ENCODE data around the gene TYROBP.
"Not testable (repeated sequence)": the region's sequence is repeated elsewhere in the genome, so short reads cannot be mapped to it uniquely, and the experiment has no call there.

The TYROBP gene

DNA sequence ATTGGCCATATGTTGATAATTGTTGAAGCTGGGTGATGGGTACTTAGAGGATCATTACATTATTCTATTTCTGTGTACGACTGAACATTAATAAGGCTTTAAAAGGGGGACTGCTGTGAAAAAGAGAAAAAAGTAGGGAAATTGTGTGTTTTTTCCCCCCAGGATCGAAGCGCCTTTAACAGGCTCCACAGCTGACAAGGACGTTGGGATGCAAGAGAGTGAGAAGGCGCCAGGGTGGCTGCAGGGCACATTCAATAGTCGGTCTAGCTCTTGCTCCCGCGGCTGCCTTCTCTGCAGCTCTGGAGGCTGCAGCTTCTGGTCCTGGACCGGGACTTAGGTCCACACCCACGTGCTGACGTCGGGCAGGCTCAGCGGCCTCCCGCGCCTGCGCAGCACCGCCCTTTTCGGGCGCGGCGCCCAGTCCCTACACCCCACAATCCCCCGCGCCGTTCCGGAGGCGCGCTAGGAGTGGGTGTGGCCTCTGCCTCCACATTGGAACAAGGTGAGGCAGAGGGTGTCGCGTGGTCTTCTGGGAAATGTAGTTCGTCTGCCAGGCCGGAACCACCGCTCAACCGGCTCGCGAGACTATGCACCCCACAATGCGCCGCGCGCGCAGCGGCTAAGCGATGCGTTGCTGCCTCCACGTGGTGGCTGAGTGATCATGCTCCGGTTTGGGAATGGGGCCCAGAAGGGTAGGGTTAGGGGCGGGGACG lies 23.2 kb upstream of the TYROBP start:
- DNase-seq, result peak; percentile 97 to 98

DNA sequence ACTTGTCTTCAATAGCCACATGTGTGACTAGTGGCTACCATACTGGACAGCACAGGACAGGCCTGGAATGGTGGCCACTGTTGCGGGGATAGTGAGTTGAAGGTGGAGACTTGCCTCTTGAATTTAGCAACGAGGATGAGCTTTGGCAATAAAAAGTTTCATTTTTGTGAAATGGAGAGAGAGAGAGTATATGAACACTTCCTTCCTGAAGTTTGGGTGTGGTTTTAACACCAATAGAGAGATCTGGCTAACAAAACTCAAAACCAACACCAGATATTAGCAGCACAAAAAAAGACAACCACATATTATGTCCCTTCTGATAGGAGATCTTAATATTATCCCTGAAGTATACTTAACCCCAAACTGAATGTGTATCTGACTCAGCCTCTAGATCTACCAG lies 21.8 kb upstream of the TYROBP start:
- no peak for DNase-seq

DNA sequence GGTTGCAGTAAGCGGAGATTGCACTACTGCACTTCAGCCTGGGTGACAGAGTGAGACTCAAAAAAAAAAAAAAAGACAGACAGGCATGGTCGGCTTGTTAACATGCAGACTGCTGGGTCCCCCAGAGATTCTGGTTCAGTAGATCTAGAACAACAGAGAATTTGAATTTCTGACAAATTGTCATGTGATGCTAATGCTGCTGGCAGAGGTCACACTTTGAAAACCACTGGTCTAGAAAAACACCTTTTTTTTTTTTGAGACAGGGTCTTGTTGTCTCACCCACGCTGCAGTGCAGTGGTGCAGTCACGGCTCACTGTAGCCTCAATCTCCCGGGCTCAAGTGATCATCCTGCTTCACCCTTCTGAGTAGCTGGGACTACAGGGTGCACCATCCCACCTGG lies 20.4 kb upstream of the TYROBP start:
- no peak for DNase-seq

DNA sequence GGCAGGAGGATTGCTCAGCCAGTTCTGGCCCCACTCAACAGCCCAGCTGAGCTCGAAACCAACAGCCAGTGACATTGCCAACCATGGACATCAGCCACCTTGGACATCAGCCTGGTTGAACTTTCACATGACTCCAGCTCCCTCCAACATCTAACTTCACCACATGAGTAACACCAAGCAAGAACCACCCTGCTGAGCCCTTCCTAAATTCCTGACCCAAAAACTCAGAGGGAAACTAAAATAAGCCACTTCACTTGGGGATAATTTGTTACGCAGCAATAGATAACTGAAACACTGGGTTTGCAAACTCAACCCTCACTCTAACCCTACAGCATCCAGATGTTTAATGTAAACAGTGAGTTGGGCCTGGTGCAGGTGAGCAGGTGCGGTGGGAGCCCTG lies 17.4 kb upstream of the TYROBP start:
- no peak for DNase-seq

DNA sequence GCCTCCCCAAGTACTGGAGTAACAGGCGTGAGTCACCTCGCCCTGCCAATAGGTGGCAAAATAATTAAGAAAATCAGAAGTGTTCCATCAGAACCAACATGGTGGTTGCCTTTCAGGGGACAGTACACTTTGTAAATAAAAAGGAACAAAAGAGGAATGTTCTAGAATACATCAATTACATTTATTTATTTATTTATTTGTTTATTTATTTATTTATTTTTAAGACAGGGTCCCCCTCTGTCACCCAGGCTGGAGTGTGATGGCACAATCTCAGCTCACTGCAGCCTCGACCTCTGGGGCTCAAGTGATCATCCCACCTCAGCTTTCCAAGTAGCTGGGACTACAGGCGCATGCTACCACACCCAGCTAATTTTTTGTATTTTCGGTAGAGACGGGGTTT lies 12.9 kb upstream of the TYROBP start:
- no peak for DNase-seq

DNA sequence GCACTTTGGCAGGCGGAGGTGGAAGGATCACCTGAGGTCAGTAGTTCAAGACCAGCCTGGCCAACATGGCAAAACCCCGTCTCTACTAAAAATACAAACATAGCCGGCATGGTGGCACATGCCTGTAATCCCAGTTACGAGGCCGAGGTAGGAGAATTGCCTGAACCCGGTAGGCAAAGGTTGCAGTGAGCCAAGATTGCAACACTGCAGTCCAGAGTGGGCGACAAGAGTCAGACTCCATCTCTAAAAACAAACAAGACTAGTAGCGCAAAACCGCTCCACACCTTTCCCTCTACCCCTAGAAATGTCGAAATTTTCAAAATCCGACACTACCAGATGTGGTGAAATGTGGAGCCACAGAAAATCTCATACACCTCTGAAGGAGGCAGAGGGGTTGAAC lies 11.2 kb upstream of the TYROBP start:
- DNase-seq, result no peak

DNA sequence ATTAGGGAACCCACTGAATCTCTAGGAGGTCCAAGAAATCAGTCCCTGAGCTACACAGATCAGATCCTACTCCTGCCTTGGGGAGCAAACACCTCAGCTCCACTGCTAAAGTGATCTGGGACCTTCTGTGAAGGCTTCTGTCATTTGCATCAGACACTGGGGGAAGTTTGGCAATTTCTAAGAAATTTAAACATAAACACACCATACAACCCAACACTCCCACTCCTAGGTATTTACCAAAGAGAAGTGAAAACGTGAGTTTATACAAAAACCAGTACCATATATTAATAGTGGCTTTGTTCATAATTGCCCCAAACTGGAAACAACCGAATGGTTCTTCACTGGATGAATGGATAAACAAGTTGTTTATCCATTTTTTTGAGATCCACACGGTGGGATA lies 7.3 kb upstream of the TYROBP start:
- no peak for DNase-seq

DNA sequence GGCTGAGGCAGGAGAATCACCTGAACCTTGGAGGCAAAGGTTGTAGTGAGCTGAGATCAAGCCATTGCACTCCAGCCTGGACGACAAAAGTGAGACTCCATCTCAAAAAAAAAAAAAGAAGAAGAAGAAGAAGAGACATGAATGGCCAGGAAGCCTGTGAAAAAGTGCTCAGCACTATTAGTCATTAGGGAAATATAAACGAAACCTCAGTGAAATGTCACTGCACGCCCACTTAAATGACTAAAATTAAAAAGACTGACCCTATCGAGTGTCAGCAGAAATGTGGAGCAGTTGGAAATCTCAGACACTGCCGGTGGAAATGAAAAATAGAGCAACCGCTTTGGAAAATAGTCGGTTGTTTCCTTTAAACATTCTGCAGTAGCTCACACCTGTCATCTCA lies 5.5 kb upstream of the TYROBP start:
- no peak for DNase-seq

DNA sequence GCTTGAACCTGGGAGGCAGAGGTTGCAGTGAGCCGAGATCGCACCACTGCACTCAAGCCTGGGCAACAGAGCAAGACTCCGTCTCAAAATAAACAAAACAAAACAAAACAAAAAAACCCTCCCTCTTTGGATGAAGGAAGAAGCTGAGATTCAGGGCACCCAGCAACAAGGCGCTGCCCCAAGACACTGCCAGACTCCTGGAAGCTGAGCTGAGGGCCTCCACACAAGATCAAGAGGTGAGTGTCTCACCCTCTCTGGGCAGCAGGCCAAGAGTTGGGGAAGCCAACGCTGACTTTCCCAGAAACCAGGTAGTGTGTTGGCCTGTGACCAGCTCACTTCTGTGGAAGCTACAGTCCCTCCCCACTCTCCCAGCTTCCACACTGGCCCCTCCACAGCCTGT lies 3.7 kb upstream of the TYROBP start:
- DNase-seq, result no peak

DNA sequence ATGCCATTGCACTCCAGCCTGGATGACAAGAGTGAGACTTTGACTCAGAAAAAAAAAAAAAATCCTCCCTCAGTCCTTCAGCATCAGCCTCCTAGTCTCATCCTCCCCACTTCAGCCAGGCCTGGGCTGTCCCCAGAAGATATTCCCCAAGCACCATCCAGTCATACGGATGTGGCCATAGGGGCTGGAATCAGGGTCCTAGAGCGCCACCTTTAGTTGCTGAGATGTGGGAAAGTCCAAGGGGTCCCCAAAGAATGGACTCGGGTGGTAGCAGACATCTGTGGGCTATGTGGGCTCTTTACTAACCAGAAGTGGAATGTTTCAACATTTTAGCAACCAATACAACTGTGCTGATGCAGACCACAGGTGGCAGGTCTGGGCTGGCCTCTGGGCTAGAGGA lies 3.1 kb upstream of the TYROBP start:
- no peak for DNase-seq

DNA sequence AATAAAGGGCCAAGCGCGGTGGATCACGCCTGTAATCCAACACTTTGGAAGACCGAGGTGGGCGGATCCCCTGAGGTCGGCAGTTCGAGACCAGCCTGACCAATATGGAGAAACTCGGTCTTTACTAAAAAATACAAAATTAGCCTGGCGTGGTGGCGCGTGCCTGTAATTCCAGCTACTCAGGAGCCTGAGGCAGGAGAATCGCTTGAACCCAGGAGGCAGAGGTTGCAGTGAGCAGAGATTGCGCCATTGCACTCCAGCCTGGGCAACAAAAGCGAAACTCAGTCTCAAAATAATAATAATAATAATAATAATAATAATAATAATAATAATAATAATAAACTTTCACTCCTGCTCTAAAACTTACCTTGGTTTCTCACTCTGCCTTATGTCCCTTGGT lies 2.3 kb upstream of the TYROBP start:
- not testable (repeated sequence) for DNase-seq

DNA sequence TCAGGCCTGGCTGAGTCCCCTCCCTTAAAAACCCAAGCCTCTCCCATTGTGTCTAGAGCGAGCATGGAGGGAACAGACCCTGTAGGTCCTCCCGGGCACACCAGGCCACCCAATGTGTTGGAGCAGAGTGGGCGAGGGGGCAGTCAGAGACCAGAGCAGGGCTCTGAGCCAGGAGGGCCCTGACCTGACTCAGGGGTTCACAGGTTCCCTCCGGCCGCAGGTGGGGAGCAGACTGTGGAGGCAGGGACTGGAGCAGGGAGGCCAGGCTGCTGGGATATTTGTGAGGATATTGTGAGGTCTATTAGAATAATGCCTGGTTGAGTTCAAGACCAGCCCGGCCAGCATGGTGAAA lies 1.6 kb upstream of the TYROBP start:
- DNase-seq, result no peak

DNA sequence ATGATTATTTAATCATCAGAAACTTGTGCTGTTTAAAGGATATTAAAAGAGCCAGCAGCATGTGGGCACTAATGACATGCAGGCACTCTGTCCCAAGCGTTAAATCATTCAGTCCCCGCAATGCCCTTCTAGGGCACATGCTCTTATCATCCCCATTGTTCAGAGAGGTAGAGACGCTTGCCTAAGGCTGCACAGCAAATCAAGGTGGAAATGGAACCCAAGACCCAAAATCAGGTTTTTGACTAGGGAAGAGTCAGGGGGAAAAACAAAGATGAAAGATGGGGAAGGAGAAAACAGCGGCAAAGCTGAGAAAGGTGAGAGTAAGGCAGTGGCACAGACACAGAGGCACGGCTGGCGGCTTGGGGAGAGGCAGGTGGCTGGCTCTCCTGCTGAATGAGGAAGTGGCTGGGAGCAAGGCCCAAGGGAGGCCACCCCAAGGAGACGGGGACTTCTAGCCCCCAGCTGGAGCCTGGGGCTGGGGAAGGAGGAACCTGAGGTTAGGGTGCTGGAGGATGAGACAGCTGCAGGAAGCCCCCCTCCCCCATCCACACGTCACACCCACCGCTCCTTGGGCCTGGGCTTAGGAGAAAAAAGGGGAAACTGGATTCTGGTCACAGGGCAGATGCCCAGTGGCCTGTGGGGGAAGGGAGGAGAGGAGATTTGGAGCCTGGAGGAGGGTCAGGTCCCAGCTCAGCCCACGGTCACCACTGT lies 1.0 kb upstream of the TYROBP start:
- DNase-seq, result no peak

DNA sequence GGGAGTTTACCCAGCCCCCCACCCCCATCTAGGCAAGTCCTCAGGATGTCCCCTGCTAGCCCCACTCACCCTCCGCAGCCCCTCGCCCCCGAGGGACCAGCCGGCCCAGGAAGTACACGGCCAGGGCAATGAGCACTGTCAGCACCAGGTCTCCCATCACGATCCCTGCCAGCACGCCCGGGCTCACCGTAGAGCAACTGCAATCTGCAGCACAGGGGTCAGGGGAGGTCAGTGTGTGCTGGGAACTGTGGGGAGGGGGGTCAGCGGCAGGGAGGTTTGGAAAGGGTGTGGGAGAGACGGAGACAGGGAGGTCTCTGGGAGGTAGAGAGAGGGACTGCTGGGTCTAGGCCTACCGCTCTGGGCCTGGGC lies 734 bp downstream of the TYROBP start:
- no peak for DNase-seq

DNA sequence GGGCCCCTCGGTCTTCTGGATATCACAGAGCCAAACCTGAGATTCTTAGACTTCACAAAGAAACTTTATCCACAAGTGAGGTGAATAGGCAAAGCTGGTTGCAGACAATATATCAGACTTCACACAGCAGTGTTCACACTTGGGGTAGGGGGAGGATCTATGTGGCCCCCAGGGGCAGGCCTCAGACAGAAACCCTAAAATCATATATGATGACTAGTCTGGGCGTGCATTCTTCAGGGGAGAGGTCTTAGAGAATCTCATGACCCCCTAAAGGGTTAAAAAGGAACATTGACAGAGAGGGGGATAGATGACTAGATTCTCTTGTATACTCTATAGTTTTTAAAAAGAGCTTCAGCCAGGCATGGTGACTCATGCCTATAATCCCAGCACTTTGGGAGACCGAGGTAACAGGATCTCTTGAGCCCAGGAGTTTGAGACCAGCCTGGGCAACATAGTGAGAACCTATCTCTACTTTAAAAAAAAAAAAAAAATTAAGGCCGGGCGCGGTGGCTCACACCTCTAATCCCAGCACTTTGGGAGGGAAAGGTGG lies 2.8 kb downstream of the TYROBP start:
- DNase-seq, result no peak

DNA sequence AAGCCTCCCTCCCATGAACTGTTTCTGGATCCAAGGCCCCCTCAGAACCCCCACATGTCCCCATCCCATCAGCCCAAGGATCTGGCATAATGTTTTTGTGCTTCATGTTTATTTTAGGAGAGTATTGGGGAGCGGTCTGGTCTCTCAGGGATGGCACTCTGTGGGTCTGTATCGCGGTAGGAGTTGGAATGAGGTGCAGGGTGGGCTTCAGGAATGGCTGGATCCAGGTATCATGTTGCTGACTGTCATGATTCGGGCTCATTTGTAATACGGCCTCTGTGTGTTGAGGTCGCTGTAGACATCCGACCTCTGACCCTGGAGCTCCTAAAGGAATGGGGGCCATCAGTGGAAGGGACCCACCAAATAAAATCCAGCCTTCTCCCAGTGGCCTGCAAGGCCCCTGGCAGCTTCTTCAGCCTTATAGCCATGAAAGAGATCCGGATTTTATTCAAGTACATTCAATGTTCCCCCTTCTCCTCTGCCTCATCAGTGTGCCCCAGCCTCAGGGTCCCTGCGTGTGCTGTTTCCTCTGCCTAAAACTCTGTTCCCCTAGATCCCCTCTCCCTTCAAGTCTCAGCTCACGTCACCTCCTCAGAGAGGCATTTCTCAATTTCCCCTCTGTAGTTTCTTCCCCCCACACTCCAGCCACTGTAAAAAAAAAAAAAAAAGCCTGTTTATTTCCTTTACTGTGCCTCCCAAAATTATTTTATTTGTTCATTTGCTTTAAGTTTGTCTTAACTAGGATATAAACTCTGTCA lies 3.6 kb downstream of the TYROBP start:
- no peak for DNase-seq

DNA sequence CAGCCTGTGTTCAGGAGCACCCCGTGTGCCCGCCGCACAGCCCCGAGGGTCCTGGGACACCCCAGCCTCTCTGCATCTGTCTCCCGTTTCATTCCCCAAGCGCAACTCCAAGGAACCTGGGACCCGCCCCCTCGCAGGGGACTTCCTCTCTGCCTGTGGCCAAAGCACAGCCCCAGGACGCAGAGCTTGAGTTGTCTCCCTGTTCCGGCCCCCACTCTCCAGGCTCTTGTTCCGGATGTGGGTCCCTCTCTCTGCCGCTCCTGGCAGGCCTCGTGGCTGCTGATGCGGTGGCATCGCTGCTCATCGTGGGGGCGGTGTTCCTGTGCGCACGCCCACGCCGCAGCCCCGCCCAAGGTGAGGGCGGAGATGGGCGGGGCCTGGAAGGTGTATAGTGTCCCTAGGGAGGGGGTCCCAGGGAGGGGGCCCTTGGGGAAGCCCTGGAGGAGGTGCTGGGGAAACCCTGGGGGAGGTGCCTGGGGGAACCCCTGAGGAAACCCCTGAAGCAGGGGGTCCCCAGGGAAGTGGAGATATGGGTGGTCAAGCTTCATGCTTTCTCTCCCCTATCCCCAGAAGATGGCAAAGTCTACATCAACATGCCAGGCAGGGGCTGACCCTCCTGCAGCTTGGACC lies 4.4 kb downstream of the TYROBP start:
- DNase-seq, result peak; percentile 66 to 83

DNA sequence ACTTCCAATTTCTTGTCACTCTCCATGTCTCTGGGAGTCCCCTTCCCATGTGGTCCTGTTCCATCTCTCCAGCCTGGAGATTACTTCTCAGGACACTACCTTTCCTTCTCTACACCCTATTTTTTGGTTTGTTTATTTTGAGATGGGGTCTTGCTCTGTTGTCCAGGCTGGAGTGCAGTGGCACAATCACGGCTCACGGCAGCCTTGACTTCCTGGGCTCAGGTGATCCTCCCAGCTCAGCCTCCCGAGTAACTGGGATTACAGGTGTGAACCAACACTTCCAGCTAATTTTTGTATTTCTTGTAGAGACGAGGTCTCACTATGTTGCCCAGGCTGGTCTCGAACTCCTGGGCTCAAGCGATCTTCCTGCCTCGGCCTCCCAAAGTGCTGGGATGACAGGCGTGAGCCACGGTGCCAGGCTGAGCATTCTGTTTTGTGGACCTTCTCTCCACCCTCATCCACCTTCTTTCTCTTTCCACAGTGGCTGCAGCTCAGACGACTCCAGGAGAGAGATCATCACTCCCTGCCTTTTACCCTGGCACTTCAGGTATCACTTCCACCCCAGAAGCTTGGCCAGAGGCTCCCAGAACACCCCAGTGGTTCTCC lies 5.1 kb downstream of the TYROBP start:
- DNase-seq, result no peak

DNA sequence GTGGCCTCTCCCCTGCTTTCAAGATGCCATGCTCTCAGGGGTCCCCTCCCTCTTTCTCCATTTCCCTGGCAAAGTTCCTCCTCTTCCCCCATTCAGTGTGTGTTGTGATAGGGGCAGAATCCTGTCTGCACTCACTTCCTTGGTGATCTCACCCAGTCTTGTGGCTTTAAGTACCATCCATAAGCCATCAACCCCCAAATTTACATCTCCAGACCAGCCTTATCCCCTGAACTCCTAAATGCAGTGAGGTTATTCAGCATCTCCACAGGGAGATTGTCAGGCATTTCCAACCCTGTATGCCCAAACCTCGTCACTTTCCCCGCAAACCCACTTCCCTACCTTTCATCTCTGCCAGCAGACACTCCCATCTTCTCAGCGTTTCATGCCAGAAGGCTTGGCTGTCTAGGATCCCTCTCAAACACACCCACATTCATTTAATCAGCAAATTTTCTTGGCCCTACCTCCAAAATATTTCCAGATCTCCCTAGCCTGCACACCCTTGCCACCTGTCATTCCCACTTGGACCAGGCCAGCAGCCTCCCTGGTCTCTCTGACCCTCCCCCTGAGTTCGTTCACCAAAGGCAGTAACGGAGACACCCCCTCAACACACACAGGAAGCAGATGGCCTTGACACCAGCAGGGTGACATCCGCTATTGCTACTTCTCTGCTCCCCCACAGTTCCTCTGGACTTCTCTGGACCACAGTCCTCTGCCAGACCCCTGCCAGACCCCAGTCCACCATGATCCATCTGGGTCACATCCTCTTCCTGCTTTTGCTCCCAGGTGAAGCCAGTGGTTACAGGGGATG lies 6.0 kb downstream of the TYROBP start, which contains the start of gene HCST:
Gene HCST, plus strand, starts transcription at position 676 of the 808 bp plus-strand sequence. Its CDS starts 65 bp downstream, at position 741.
- DNase-seq, result peak in 1 of 2 experiments; percentile 32

DNA sequence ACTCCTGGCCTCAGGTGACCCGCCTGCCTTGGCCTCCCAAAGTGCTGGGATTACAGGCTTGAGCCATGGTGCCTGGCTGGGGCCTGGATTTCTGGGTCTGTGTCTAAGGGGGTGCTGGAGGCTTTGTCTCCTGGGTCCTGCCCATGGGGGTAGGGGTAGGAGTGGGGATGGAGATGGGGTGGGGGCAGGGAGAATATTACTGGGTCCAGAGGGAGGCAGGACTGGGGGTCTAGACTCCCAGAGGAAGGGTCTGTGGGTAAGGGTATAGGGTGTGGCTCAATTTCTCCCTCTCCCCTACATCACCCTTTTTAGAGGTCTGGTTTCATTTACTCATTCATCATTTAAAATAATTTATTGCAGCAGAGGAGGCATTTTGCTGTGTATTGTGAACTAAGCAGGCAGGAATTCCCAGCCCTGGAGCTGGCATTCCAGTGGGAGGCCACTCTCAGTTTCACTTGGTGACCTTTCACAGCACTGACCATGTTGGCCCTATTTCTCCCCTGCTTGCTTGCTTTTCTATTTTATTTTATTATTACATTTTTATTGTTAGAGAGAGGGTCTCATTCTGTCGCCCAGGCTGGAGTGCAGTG lies 6.9 kb downstream of the TYROBP start:
- no peak for DNase-seq

DNA sequence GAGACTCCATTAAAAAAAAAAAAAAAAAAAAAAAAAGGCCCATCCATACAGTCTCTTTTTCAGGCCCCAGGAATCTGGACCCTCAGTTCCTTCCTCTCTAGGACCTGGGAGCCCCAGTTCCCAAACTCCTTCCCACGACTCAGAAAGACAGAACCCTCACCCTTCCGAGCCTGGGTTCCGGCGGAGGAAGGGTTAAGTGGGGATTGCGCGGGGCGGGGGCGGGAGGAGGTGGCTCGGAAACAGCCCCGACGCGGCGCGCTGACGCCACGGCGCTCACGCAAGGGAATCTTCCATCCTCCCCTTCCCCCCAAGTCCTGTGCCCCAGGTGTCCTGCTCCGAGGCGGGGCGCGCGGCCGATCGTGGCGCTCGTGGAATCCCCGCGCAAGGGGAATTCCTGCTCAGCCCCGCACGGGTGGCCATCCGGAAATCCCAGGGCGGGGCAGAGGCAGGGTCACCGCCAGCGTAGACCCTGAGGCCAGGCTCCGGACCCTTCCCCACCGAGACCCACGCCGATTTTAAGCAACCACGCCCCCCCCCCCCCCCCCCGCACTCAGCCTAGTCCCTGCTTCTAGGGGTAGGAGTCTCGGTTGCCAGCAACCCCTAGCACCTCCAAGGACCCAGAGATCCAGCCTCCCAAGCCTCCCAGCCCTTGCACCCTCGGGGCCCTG lies 8.4 kb downstream of the TYROBP start:
- DNase-seq, result peak; percentile 40 to 70
